Left cardiac atrium (tissue), 4 donors: ENCODE data around the gene SMNDC1. TPM values are rescaled to one million over a fixed set of nuclear protein-coding genes. Genes with fewer than 3 reads are reported as not detected.
"Not testable (repeated sequence)": the region's sequence is repeated elsewhere in the genome, so short reads cannot be mapped to it uniquely, and the experiment has no call there.

Source experiments
- ATAC-seq, 2 donors: fragments of 200-7000 bp; cut with Tn5 transposase; one replicate each; pipeline ENCODE4 v1.9.1; 2020; ENCODE audit warnings: mild to moderate bottlenecking in 2 of 2, moderate library complexity in 2 of 2
- DNase-seq: peaks from one replicate; pipeline ENCODE4 v3.0.0-alpha.2; 2020
- intact Hi-C, 2 donors: fragments of 100-400 bp; cut with DNase I; formaldehyde crosslinking; loops; one replicate each; pipeline versions ENCODE4 v1.14.1 to v1.15.1; 2022 to 2023
- total RNA-seq, 2 donors: library from RNA; stranded (reverse); fragmentation: NEBNext Ultra II Directional; extraction: Animal tissue kit (Norgen Biotek cat#: 25700); gene quantifications; one replicate each; pipeline ENCODE4 v1.2.1, GENCODE V29; 2021
- donor health status: DM: no; HTN: yes; CAD: no.
- donor health status: DM: no; HTN: yes; CAD: no; lungs with severe emphysema.
- donor health status: DM: yes; HTN: yes; CAD: no.
- donor health status: Dilated cardiomyopathy.

SMNDC1 gene
- total RNA-seq, 2 donors from 2014 or later = 21.6 to 24.4 TPM

- intact Hi-C loops = no loop called here
- ATAC-seq (no peak), DNase-seq (no peak)
These were observed 29.4 kb upstream of the SMNDC1 start for GRCh38 chr10:110334061-110334656.

GRCh38 chr10:110331226-110331795, 26.6 kb upstream of the SMNDC1 start:
- ATAC-seq, DNase-seq, intact Hi-C loops: not testable (repeated sequence)

- no peak for ATAC-seq
- intact Hi-C loops = no loop called here
These were observed 26.0 kb upstream of the SMNDC1 start for GRCh38 chr10:110330675-110331074.

DNA sequence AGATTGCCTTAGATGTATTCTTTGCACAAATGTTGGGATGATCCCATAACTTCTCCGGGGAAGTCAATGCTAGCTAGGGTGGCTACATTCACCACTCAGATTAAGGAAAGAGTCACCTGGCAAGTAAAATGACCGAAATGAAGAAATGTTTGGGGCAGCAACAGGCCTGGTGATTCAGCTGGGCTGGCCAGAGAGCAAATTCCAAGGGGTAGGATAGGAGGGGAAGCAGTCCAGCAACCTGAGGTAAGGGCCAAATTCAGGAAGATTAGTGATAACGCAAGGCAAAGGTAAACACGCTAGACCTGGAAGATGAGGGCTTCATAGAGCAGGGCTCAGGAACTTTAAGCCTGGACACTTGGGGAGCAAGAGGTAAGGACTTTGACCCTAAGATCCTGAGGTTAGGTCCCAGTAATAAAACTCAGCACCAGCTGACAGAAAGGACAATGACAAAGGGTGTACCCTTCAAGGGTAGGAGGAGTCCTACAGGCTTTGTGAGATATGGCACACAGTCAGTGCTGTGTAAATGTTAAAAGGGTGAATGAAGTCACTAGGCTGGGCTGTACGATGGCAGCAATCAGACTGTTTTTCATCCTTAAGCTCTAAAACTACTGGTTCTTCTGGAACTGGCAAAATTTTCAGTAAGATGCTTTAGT, 22.7 kb upstream of the SMNDC1 start:
- ATAC-seq (no peak), DNase-seq (no peak)
- intact Hi-C loops = no loop called here

More at GRCh38 chr10:110330675-110331074, 26.0 kb upstream of the SMNDC1 start:
- DNase-seq = no peak

DNA sequence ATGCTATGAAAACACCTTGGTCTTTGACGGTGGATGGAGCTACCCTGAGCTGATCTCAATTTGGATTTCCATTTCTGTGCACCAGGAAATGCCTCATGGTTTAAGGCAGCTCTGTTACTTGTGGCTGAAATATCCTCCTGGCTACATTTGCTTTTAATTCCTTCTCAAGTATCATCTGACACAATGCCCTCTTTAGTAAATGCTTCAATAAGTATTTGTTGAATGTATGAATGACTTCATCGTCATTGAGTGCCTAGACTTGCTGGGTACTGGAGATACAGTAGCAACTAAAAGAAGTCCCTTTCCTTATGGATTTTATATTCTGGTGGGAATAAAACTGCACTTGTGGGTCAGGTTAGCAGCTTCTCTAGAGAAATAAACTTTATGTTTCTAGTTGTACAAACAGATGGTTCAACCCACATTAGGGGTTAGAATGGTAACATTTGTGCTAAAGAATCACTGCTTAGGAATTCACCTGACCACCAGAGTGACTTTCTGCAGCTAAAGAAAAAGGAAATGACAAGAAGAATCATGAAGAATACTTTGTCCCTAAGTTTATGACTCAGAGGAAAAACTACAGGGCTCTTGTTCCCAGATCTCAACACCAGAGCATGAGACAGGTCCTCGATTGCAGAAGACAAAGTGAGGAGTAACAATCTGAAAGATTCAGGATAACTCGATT, 21.8 kb upstream of the SMNDC1 start:
- intact Hi-C loops = no loop called here
- ATAC-seq = no peak

GRCh38 chr10:110324805-110325280, 20.1 kb upstream of the SMNDC1 start:
- intact Hi-C loops = no loop called here
- ATAC-seq = no peak
- no peak for DNase-seq

More for the DNA sequence above, 21.8 kb upstream of the SMNDC1 start:
- no peak for DNase-seq

DNA sequence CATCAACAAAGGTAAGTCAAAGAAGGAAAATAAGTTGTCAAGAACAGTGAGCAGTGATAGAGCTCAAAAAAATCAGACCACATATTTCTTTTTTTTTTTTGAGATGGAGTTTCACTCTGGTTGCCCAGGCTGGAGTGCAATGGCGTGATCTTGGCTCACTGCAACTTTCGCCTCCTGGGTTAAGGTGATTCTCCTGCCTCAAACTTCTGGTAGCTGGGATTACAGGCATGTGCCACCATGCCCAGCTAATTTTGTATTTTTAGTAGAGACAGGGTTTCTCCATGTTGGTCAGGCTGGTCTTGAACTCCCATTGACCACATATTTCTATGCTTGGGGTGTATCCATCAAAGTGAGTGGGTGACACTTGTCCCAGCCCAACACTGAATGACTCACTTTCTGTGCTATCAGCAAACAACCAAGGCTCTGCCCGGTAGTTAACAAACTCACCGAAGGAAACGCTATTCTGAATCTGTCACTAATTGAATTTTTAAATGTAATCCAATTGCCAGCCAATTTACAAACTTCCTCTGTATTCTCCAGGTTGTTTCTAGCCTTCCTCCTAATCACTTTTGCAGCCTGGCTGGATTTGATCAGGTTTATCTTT, 19.6 kb upstream of the SMNDC1 start:
- ATAC-seq (no peak), DNase-seq (no peak)
- intact Hi-C loops = no loop called here

DNA sequence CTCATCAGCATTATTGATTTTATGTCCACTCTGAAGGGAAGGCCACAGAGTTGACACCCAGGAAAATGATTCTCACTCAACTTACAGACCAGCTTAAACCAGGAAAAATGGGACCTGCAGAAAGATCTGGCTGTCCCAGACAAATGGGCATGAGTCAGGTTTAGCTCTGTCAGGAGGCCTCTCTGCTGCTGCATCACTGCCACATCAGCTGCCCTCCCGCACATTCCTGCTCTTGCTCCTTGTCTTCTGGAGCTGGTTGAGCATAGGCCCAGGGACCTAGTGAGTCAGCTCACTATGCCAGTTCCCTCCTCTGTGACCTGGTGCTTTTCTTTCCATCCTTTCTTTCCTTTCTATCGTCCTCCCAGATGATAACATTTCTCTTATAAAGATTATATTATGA, 18.8 kb upstream of the SMNDC1 start:
- intact Hi-C loops = no loop called here
- ATAC-seq (peak in 1 of 2 donors; percentile 40), DNase-seq (no peak)

DNA sequence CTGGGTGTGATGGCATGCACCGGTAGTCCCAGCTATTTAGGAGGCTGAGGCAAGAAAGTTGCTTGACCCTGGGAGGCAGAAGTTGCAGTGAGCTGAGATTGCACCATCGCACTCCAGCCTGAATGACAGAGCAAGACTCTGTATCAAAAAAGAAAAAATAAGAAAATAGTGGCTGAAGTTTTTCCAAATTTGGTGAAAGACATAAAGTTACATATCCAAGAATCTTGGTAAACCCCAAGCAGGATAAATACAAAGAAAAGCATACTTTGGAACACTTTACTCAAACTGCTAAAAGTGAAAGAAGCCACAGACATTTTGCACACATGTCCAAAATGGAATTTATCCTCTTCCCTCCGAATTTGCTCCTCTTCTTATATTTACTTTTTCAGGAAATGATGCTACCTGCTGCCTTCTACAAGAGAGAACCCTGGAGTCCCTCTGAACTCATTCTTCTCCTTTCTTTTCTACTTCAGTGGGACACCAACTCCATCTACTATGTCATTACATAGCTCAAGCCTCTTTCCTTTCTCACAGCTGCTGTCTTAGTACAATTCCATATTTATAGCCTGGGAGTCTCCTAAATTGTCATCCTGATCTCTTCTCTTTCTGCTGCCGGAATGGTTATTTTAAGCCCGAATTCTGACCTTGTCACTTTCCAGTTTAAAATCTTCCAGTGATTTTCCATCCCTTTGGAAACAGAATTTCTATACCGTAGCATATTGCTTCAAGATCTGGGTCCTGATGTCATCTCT, 17.3 kb upstream of the SMNDC1 start:
- ATAC-seq (no peak), DNase-seq (no peak)
- intact Hi-C loops = no loop called here

DNA sequence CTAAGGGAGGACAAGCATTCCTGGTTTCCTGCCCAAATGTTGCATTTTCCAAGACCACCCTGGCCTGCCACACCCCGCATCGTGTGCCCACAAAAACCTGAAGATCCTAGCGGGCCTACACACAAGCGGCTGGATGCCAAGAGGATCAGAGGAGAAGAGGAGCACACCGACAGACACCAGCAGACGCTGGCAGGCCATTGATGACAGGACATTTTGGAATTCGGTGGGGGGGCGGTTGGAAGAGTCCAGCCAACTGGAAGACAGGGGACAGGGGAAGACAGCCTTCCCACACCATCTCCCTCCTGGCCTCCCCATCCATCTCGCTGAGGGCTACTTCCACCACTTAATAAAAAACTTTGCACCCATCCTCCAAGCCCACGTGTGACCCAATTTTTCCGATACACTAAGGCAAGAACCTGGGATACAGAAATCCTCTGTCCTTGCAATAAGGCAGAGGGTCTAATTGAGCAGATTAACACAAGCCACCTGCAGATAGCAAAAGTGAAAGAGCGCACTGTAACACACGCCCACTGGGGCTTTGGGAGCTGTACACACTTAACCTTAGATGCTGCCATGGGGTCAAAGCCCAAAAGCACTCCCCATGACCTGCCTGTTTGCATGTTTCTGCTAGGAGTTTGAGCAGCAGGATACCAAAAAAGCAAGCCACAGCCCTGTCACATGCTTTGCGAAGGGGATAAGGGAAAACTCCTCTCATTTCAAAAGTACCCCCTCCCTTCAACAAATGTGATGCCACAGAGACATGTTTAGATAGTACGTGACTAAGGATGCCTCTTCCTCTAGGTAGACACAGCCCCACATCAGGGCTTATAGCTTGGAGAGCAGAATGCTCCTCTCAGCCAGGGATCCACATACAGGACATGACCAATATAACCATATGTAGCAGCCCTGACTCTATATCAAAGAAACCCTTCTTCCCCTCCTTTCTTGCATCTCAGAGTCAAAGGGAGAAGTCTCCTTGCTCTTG, 13.4 kb upstream of the SMNDC1 start:
- ATAC-seq = no peak
- intact Hi-C loops = loop anchor here in 1 of 2 donors (5.0 kb wide), 1 partner anchor 34 kb away; no protein-coding TSS in a partner anchor

GRCh38 chr10:110313674-110314073, 9.0 kb upstream of the SMNDC1 start:
- DNase-seq (no peak), ATAC-seq (no peak)
- intact Hi-C loops = no loop called here

More for the DNA sequence above, 13.4 kb upstream of the SMNDC1 start:
- no peak for DNase-seq

- ATAC-seq = no peak
- intact Hi-C loops = no loop called here
- DNase-seq = no peak
These were observed 7.5 kb upstream of the SMNDC1 start for GRCh38 chr10:110312206-110312605.

- DNase-seq (peak; percentile 57), ATAC-seq (peak; percentile 77 to 84)
- intact Hi-C loops = loop anchor here (2.0 kb wide), 2 partner anchors 223 to 225 kb away; no protein-coding TSS in a partner anchor
These were observed 6.7 kb upstream of the SMNDC1 start for GRCh38 chr10:110311357-110311949.

GRCh38 chr10:110310741-110311140, 6.0 kb upstream of the SMNDC1 start:
- intact Hi-C loops = loop anchor here (2.0 kb wide), 2 partner anchors 224 to 226 kb away; no protein-coding TSS in a partner anchor
- ATAC-seq (no peak), DNase-seq (no peak)

GRCh38 chr10:110307805-110308204, 3.1 kb upstream of the SMNDC1 start:
- DNase-seq = no peak
- intact Hi-C loops = loop anchor here (5.0 kb wide), 2 partner anchors 239 to 594 kb away; no protein-coding TSS in a partner anchor
- ATAC-seq = no peak

GRCh38 chr10:110306452-110306768, 1.7 kb upstream of the SMNDC1 start:
- ATAC-seq = no peak
- intact Hi-C loops = loop anchor here (5.0 kb wide), 2 partner anchors 241 to 596 kb away; no protein-coding TSS in a partner anchor

More at GRCh38 chr10:110306452-110306768, 1.7 kb upstream of the SMNDC1 start:
- no peak for DNase-seq
